IMR-90 (cell line): ENCODE results near the gene TBCD. TPM values are rescaled to one million over a fixed set of nuclear protein-coding genes. Genes with fewer than 3 reads are reported as not detected.

Experiments
- ATAC-seq: fragments of 200-7000 bp; cut with Tn5 transposase; 2 replicates; pipeline ENCODE4 v1.9.1; 2020; ENCODE audit warnings: low read depth, mild to moderate bottlenecking, moderate library complexity
- BruUV-seq: library from RNA; stranded (reverse); fragments of 400-500 nt; replicated peaks from 2 replicates; lab custom pipeline; 2021; lab: Mats Ljungman, UMichigan
- CTCF ChIA-PET: fragments of 300-600 bp; formaldehyde crosslinking; extraction: SDS; loops from one replicate; lab custom pipeline; 2021; ENCODE audit warnings: antibody characterized with exemption; lab: Yijun Ruan, JAX
- POLR2A ChIA-PET: fragments of 300-600 bp; sonication (Branson Sonifier 250); formaldehyde crosslinking; loops from one replicate; lab custom pipeline; 2022; ENCODE audit warnings: antibody characterized with exemption; ENCODE audit not compliant: unreplicated experiment; lab: Charles Lee
- DNase-seq: peaks from one replicate; pipeline ENCODE4 v3.0.0; 2013
- H2AFZ ChIP-seq: replicated peaks from 2 replicates; pipeline ENCODE3; 2013; ENCODE audit warnings: low read length, mild to moderate bottlenecking; ENCODE audit not compliant: poor library complexity
- H2AK5ac ChIP-seq: 2 replicates; pipeline ENCODE4 v1.6.1; 2013; ENCODE audit warnings: low read depth, low read length, inconsistent platforms
- H2AK9ac ChIP-seq: replicated peaks from 2 replicates; pipeline ENCODE3; 2013; ENCODE audit warnings: mild to moderate bottlenecking, low read depth, low read length, moderate library complexity; ENCODE audit not compliant: poor library complexity
- H2BK120ac ChIP-seq: 2 replicates; pipeline ENCODE4 v1.6.1; 2013; ENCODE audit warnings: low read depth, low read length, inconsistent platforms
- H2BK15ac ChIP-seq: 3 replicates; pipeline ENCODE4 v1.6.1; 2013; ENCODE audit warnings: low read depth, low read length, inconsistent platforms
- H2BK20ac ChIP-seq: 2 replicates; pipeline ENCODE4 v1.6.1; 2013; ENCODE audit warnings: low read depth, mild to moderate bottlenecking, inconsistent platforms, low read length, moderate library complexity
- H2BK5ac ChIP-seq: 2 replicates; pipeline ENCODE4 v1.6.1; 2013; ENCODE audit warnings: mild to moderate bottlenecking, low read depth, low read length, inconsistent platforms; ENCODE audit not compliant: poor library complexity, severe bottlenecking
- H3K14ac ChIP-seq: replicated peaks from 2 replicates; pipeline ENCODE4 v1.6.1; 2013; ENCODE audit warnings: low read depth, low read length, inconsistent platforms
- H3K18ac ChIP-seq: 2 replicates; pipeline ENCODE4 v1.6.1; 2013; ENCODE audit warnings: low read depth, low read length, control low read depth
- H3K23ac ChIP-seq: 2 replicates; pipeline ENCODE4 v1.6.1; 2013; ENCODE audit warnings: low read depth, low read length, inconsistent platforms
- H3K27ac ChIP-seq: 2 replicates; pipeline ENCODE4 v1.5.1; 2013; ENCODE audit warnings: mild to moderate bottlenecking, control low read depth, low read length; ENCODE audit not compliant: insufficient read depth
- H3K27me3 ChIP-seq: 2 replicates; pipeline ENCODE4 v1.6.1; 2013; ENCODE audit warnings: low read length; ENCODE audit not compliant: control insufficient read depth, insufficient read depth
- H3K36me3 ChIP-seq: 2 replicates; pipeline ENCODE4 v1.6.1; 2013; ENCODE audit warnings: low read length, mixed read lengths; ENCODE audit not compliant: control insufficient read depth, insufficient read depth
- H3K4ac ChIP-seq: 2 replicates; pipeline ENCODE4 v1.6.1; 2013; ENCODE audit warnings: low read depth, low read length, inconsistent platforms
- H3K4me1 ChIP-seq: 2 replicates; pipeline ENCODE4 v1.6.1; 2013; ENCODE audit warnings: low read length, mixed read lengths; ENCODE audit not compliant: control insufficient read depth, insufficient read depth
- H3K4me2 ChIP-seq: 2 replicates; pipeline ENCODE4 v1.6.1; 2013; ENCODE audit warnings: low read depth, mild to moderate bottlenecking, control low read depth, low read length, moderate library complexity
- H3K4me3 ChIP-seq: 2 replicates; pipeline ENCODE4 v1.5.1; 2013; ENCODE audit warnings: low read depth, mild to moderate bottlenecking, control low read depth, low read length, moderate library complexity; ENCODE audit not compliant: insufficient read depth
- H3K56ac ChIP-seq: 2 replicates; pipeline ENCODE4 v1.6.1; 2013; ENCODE audit warnings: low read length, inconsistent platforms; ENCODE audit not compliant: insufficient read depth; ENCODE audit errors: extremely low read depth
- H3K79me1 ChIP-seq, 2 experiments: 2 replicates each; pipeline ENCODE4 v1.6.1; 2013; ENCODE audit warnings: low read length in 2 of 2, inconsistent platforms in 1 of 2, low read depth in 1 of 2
- H3K9ac ChIP-seq: 2 replicates; pipeline ENCODE4 v1.6.1; 2013; ENCODE audit warnings: low read depth, low read length, control low read depth
- H3K9me1 ChIP-seq: 2 replicates; pipeline ENCODE4 v1.6.1; 2013; ENCODE audit warnings: low read length, inconsistent platforms; ENCODE audit not compliant: insufficient read depth
- H3K9me3 ChIP-seq: 2 replicates; pipeline ENCODE4 v1.6.1; 2013; ENCODE audit warnings: low read length; ENCODE audit not compliant: control insufficient read depth, insufficient read depth
- H4K20me1 ChIP-seq: 2 replicates; pipeline ENCODE4 v1.6.1; 2013; ENCODE audit warnings: low read length, inconsistent platforms; ENCODE audit not compliant: insufficient read depth
- H4K5ac ChIP-seq: 2 replicates; pipeline ENCODE4 v1.6.1; 2013; ENCODE audit warnings: mild to moderate bottlenecking, low read depth, low read length, control low read depth
- H4K8ac ChIP-seq, 2 experiments: 2 replicates each; pipeline ENCODE4 v1.6.1; 2013; ENCODE audit warnings: low read depth in 2 of 2, low read length in 2 of 2, control low read depth in 1 of 2, inconsistent platforms in 1 of 2
- H4K91ac ChIP-seq: 2 replicates; pipeline ENCODE4 v1.6.1; 2013; ENCODE audit warnings: low read depth, low read length, inconsistent platforms; ENCODE audit not compliant: insufficient read depth
- BHLHE40 ChIP-seq: fragments of 150-350 bp; IDR thresholded peaks from 2 replicates; pipeline ENCODE4 v1.6.1; 2016; ENCODE audit warnings: mild to moderate bottlenecking, low read depth, low read length
- CEBPB ChIP-seq: IDR thresholded peaks from 2 replicates; pipeline ENCODE4 v1.6.1; 2012; ENCODE audit warnings: low read depth, low read length, improper control_type of control experiment
- CHD1 ChIP-seq: IDR thresholded peaks from 2 replicates; pipeline ENCODE4 v1.6.1; 2012; ENCODE audit warnings: low read depth, low read length, improper control_type of control experiment
- CTCF ChIP-seq: conservative IDR thresholded peaks from 2 replicates; pipeline ENCODE4 v1.5.1; 2012; ENCODE audit warnings: mild to moderate bottlenecking, low read depth, low read length, improper control_type of control experiment
- ELK1 ChIP-seq: fragments of 150-350 bp; IDR thresholded peaks from 2 replicates; pipeline ENCODE4 v1.6.1; 2016; ENCODE audit warnings: low read depth, mild to moderate bottlenecking, low read length, moderate library complexity, borderline replicate concordance
- MAZ ChIP-seq: IDR thresholded peaks from 2 replicates; pipeline ENCODE4 v1.6.1; 2012; ENCODE audit warnings: low read depth, mild to moderate bottlenecking, low read length, improper control_type of control experiment, moderate library complexity, borderline replicate concordance
- NFE2L2 ChIP-seq: fragments of 150-350 bp; IDR thresholded peaks from 2 replicates; pipeline ENCODE4 v1.6.1; 2016; ENCODE audit warnings: low read depth, mild to moderate bottlenecking, low read length
- POLR2A ChIP-seq: IDR thresholded peaks from 2 replicates; pipeline ENCODE4 v1.6.1; 2012; ENCODE audit warnings: mild to moderate bottlenecking, low read depth, low read length
- RAD21 ChIP-seq: IDR thresholded peaks from 2 replicates; pipeline ENCODE4 v1.6.1; 2012; ENCODE audit warnings: low read length, improper control_type of control experiment
- SMC3 ChIP-seq: fragments of 150-350 bp; IDR thresholded peaks from 2 replicates; pipeline ENCODE4 v1.6.1; 2016; ENCODE audit warnings: low read depth, mild to moderate bottlenecking, antibody characterized with exemption, low read length, moderate library complexity
- USF2 ChIP-seq: fragments of 150-350 bp; IDR thresholded peaks from 2 replicates; pipeline ENCODE4 v1.6.1; 2017; ENCODE audit warnings: mild to moderate bottlenecking, antibody characterized with exemption, low read length, low read depth
- WGBS, 2 experiments: methylation state at CpG; one replicate each; pipeline versions ENCODE4 v1.1.5 to v1.1.7; 2013; ENCODE audit warnings: missing lambda C conversion rate in 2 of 2; ENCODE audit not compliant: insufficient read length in 1 of 2; ENCODE audit errors: extremely low coverage in 2 of 2; 5-methylcytosine and 5-hydroxymethylcytosine counted together
- dilution Hi-C: fragments of 300-500 bp; cut with HindIII; formaldehyde crosslinking; loops from one replicate; pipeline ENCODE4 v1.14.3; 2018; ENCODE audit warnings: low sequenced_read_pairs; ENCODE audit not compliant: unreplicated experiment
- in situ Hi-C: fragments of 300-500 bp; cut with MboI; formaldehyde crosslinking; loops from 3 replicates; pipeline ENCODE4 v1.14.3; 2019; ENCODE audit warnings: low sequenced_read_pairs, inconsistent platforms, mixed read lengths
- intact Hi-C: fragments of 100-400 bp; cut with micrococcal nuclease; formaldehyde crosslinking; loops from 2 replicates; pipeline ENCODE4 v1.10.0; 2022
- polyA plus RNA-seq, 3 experiments: library from polyadenylated mRNA; depleted of rRNA; stranded (reverse); fragments of >200 nt; gene quantifications; 2 replicates each; pipeline ENCODE4 v1.2.3, GENCODE V29; 2012; ENCODE audit warnings: low replicate concordance in 1 of 3
- total RNA-seq: library from RNA; depleted of rRNA; stranded (reverse); fragments of >200 nt; gene quantifications from 2 replicates; pipeline ENCODE4 v1.2.3, GENCODE V29; 2012

The TBCD gene
- total and polyA plus RNA-seq, 2 of the 4 experiments (the other 2 are of a cell fraction) = 21.9 to 54.5 TPM

- peaks cover 8% of the 10 kb centered on the region; the same call in 1 of the 2 replicates for H3K27me3 ChIP-seq
- H2AK5ac ChIP-seq = no peak overlapping the region
- H3K56ac ChIP-seq = no peak overlapping the region
- no peak overlapping the region for H3K9ac ChIP-seq
- CTCF ChIA-PET = no interaction called here
- H3K9me3 ChIP-seq = no peaks in the 10 kb centered on the region
- no peak overlapping the region for H2BK20ac ChIP-seq
- no peak overlapping the region for H3K14ac ChIP-seq
- H4K91ac ChIP-seq = no peak overlapping the region
- H4K8ac ChIP-seq = no peak overlapping the region
- peaks cover under 1% of the 10 kb centered on the region; the same call in 1 of the 2 replicates for H3K4me1 ChIP-seq
- dilution Hi-C loops = no loop called here
- intact Hi-C loops = no loop called here
- ATAC-seq (no peak), DNase-seq (no peak)
- H2BK5ac ChIP-seq = no peak overlapping the region
- no peaks in the 10 kb centered on the region for H3K79me1 ChIP-seq
- H3K4me2 ChIP-seq = no peak overlapping the region
- H3K9me1 ChIP-seq = peaks cover 3% of the 10 kb centered on the region
- no TSS peak for BruUV-seq
- H2BK15ac ChIP-seq = no peak overlapping the region
- no peak overlapping the region for H3K23ac ChIP-seq
- H4K20me1 ChIP-seq = no peaks in the 10 kb centered on the region
- POLR2A ChIA-PET = no interaction called here
- no peak overlapping the region for H2BK120ac ChIP-seq
- no peak for TF ChIP-seq NFE2L2
- TF ChIP-seq CEBPB = no peak
- no peak for TF ChIP-seq CHD1
- no peak for TF ChIP-seq MAZ
- no peak for TF ChIP-seq BHLHE40
- no peak for TF ChIP-seq USF2
- TF ChIP-seq ELK1 = no peak
- no peak for TF ChIP-seq RAD21
- TF ChIP-seq POLR2A = no peak
- TF ChIP-seq SMC3 = no peak
- TF ChIP-seq CTCF = no peak
- no peak overlapping the region for H4K5ac ChIP-seq
- in situ Hi-C loops = no loop called here
- no peak overlapping the region for H3K27ac ChIP-seq
- 61% methylated on average over 14 of the region's 38 CpGs; no CpG with 5 or more reads in 1 of the 2 experiments for WGBS, 2 experiments
- H2AK9ac ChIP-seq = no peak overlapping the region
- H3K18ac ChIP-seq = no peak overlapping the region
- H2AFZ ChIP-seq = peak overlapping the region; percentile 32
- no peaks in the 10 kb centered on the region for H3K36me3 ChIP-seq
- H3K4me3 ChIP-seq = no peak overlapping the region
- H3K4ac ChIP-seq = no peak overlapping the region
Measured at GRCh38 chr17:82703935-82704865, 47.7 kb upstream of the TBCD start.
